Measurements from ENCODE around the gene ARTN. TPM values are rescaled to one million over a fixed set of nuclear protein-coding genes. Genes with fewer than 3 reads are reported as not detected.
A peak's percentile ranks its signal among the peaks of the same experiment; 100 is the strongest.

The ARTN gene
- total RNA-seq, 3 donors from 2014 or later (not counting 1 experiment from before 2014, with no cell fraction given) = 1.4 TPM; not detected in 2

DNA sequence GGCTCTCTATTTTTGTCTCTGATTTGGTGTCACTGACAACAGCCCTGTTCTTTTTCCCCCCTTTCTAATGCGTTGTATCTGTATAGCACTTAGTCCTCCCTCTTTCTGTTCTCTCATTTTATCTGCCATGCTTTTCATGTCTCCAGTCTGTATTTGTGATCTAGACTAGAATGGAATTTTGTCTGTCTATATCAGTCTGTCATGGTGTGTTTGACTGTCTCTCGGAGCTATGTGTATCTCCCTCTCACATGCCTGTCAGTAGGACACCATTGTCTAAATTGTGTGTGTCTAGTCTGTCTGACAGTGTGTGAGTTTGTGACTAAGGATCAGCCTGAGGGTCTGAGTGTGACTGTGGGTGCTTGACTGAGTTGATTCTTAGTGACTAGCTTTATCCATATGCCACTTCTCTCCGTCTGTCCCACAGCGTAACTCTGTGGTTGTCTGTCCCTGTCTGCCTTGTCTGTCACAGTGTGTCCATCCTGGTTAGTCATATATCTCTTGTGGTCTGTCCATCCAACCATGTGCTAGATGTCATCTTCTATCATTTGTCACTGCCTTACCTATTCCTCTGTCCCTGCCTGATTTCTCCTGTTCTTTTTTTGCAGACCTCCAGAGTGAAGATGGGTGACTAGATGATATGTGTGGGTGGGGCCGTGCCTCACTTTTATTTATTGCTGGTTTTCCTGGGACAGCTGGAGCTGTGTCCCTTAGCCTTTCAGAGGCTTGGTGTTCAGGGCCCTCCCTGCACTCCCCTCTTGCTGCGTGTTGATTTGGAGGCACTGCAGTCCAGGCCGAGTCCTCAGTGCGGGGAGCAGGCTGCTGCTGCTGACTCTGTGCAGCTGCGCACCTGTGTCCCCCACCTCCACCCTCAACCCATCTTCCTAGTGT is 44.0 kb downstream of the ARTN start:
- Histone ChIP-seq H3K4me3 (ENCODE audit: low read length) (no peak overlapping the region), H3K36me3 (ENCODE audit: control insufficient read depth, insufficient read depth, low read length) (peaks cover 18% of the 10 kb centered on the region), H3K27ac (ENCODE audit: low read length) (no peak overlapping the region), H3K9me3 (ENCODE audit: control insufficient read depth, insufficient read depth, low read length) (no peaks in the 10 kb centered on the region), H3K27me3 (ENCODE audit: control insufficient read depth, insufficient read depth, low read length) (no peaks in the 10 kb centered on the region), H3K4me1 (ENCODE audit: control insufficient read depth, insufficient read depth, low read length) (peaks cover 49% of the 10 kb centered on the region)
- Mint-ChIP-seq H3K9me3 (no peaks in the 10 kb centered on the region), H3K27me3 (ENCODE audit: low read depth in 2 of 2) (no peaks in the 10 kb centered on the region), H3K27ac (peak overlapping the region in 1 of 2 donors; percentile 91), H3K4me3 (peak overlapping the region; percentile 56), H3K4me1 (peaks cover 41 to 68% of the 10 kb centered on the region in 2 donors), H3K36me3 (peaks cover 9% of the 10 kb centered on the region)
- no peak for DNase-seq
- 96% methylated on average over 7 of the region's 9 CpGs for WGBS (ENCODE audit: insufficient coverage)
- TF ChIP-seq, protein P1, sequence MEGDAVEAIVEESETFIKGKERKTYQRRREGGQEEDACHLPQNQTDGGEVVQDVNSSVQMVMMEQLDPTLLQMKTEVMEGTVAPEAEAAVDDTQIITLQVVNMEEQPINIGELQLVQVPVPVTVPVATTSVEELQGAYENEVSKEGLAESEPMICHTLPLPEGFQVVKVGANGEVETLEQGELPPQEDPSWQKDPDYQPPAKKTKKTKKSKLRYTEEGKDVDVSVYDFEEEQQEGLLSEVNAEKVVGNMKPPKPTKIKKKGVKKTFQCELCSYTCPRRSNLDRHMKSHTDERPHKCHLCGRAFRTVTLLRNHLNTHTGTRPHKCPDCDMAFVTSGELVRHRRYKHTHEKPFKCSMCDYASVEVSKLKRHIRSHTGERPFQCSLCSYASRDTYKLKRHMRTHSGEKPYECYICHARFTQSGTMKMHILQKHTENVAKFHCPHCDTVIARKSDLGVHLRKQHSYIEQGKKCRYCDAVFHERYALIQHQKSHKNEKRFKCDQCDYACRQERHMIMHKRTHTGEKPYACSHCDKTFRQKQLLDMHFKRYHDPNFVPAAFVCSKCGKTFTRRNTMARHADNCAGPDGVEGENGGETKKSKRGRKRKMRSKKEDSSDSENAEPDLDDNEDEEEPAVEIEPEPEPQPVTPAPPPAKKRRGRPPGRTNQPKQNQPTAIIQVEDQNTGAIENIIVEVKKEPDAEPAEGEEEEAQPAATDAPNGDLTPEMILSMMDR (IDR thresholded peaks at IDR 0.05) = no peak
- intact Hi-C loops (cut with micrococcal nuclease) = no loop called here
- no peak for ATAC-seq

DNA sequence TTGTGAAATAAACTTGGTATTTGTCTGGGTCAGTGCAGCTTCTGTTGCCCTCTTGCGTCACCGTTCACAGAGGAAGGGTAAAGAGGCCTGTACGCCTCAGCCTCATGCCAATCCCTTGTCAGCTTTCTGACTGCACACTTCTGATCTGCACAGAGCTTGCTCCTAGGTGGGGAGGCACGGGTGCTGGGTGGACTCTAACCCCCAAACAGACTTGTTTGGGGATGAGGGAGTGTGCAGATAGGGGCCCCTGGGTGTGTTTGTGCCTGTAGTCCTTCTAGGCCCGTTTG is 44.6 kb downstream of the ARTN start:
- Mint-ChIP-seq H3K4me1 (peaks cover 40 to 73% of the 10 kb centered on the region in 2 donors), H3K4me3 (peak overlapping the region; percentile 76), H3K27ac (no peak overlapping the region), H3K9me3 (no peaks in the 10 kb centered on the region), H3K27me3 (ENCODE audit: low read depth in 2 of 2) (no peaks in the 10 kb centered on the region), H3K36me3 (peaks cover 9% of the 10 kb centered on the region)
- no peak for ATAC-seq
- no peaks in the 10 kb centered on the region for H3K27me3 ChIP-seq (ENCODE audit: control insufficient read depth, insufficient read depth, low read length)
- peaks cover 49% of the 10 kb centered on the region for H3K4me1 ChIP-seq (ENCODE audit: control insufficient read depth, insufficient read depth, low read length)
- TF ChIP-seq, protein P1 (IDR thresholded peaks at IDR 0.05) = no peak
- WGBS (ENCODE audit: insufficient coverage) = 79% methylated on average over 5 of the region's 5 CpGs
- H3K9me3 ChIP-seq (ENCODE audit: control insufficient read depth, insufficient read depth, low read length) = no peaks in the 10 kb centered on the region
- DNase-seq = no peak
- H3K4me3 ChIP-seq (ENCODE audit: low read length) = no peak overlapping the region
- intact Hi-C loops (cut with micrococcal nuclease) = no loop called here
- no peak overlapping the region for H3K27ac ChIP-seq (ENCODE audit: low read length)
- H3K36me3 ChIP-seq (ENCODE audit: control insufficient read depth, insufficient read depth, low read length) = peaks cover 18% of the 10 kb centered on the region

DNA sequence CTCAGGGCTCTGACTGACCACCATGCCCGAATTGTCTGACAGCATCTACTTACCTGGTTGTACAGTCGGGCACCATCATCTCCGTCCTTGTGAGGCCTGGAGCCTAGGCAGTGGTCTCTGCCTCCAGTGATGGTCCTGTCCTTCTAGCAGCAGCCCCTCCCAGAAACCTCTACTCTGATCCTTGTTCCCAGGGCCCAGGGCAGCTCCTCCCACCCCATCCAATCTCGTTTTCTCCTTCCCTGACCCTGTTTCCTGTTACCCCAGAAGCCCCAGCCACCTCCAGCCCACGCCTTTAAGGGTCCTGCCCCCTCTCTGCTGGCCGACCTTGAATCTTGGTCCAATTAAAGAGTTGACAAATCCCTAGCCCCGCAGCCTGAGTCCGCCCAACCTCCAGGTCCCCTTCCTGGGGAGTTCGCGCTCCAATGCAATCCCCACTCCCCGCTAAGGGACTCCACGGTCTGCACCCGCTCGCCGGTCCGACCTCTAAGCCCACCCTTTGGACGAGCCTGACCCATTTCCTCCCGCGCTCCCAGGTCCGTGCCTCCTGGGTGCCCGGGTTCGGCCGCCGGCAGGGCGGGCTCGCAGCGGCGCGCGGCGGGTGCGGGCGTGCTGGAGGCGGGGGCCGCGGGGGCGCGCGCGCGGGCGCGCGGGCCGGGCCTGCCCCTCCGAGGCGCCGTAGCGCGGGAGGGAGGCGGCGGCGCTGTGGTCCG is 45.1 kb downstream of the ARTN start, which contains the start of gene B4GALT2:
B4GALT2 (plus strand) TSS at position 660 of the 710 bp plus-strand sequence. CDS start 1,951 bp downstream, outside the sequence.
- whole genome bisulfite sequencing (ENCODE audit: insufficient coverage) = 8% methylated on average over 54 of the region's 54 CpGs

More for the DNA sequence above, 45.1 kb downstream of the ARTN start, which contains the start of gene B4GALT2:
- peaks cover 18% of the 10 kb centered on the region for H3K36me3 ChIP-seq (ENCODE audit: control insufficient read depth, insufficient read depth, low read length)
- Mint-ChIP-seq H3K36me3 (peaks cover 9% of the 10 kb centered on the region), H3K27me3 (ENCODE audit: low read depth in 2 of 2) (no peaks in the 10 kb centered on the region), H3K4me3 (peak within 1 kb of the TSS; percentile 90), H3K4me1 (peaks cover 35 to 70% of the 10 kb centered on the region in 2 donors), H3K9me3 (no peaks in the 10 kb centered on the region), H3K27ac (peak within 1 kb of the TSS in 1 of 2 donors; percentile 60)
- H3K27me3 ChIP-seq (ENCODE audit: control insufficient read depth, insufficient read depth, low read length) = no peaks in the 10 kb centered on the region
- no peak within 1 kb of the TSS for H3K27ac ChIP-seq (ENCODE audit: low read length)
- ATAC-seq = peak in 2 of 3 donors; percentile 28 to 32
- peak; percentile 53 to 63 for DNase-seq
- TF ChIP-seq, protein P1 (IDR thresholded peaks at IDR 0.05) = no peak
- intact Hi-C loops (cut with micrococcal nuclease) = no loop called here
- peak within 1 kb of the TSS; percentile 39 for H3K4me3 ChIP-seq (ENCODE audit: low read length)
- H3K4me1 ChIP-seq (ENCODE audit: control insufficient read depth, insufficient read depth, low read length) = peaks cover 49% of the 10 kb centered on the region
- no peaks in the 10 kb centered on the region for H3K9me3 ChIP-seq (ENCODE audit: control insufficient read depth, insufficient read depth, low read length)

All from natural killer cell (primary cell).